Measurements from ENCODE around the gene IQUB. TPM values are rescaled to one million over a fixed set of nuclear protein-coding genes. Genes with fewer than 3 reads are reported as not detected.

Gene IQUB
- total and polyA plus RNA-seq, 2 donors (not counting 1 experiment from before 2014, with no cell fraction given) = 0.01 to 0.12 TPM

- DNase-seq (peak; percentile 52), ATAC-seq (ENCODE audit: low read depth) (no peak)
- Histone ChIP-seq H3K9me3 (ENCODE audit: control extremely low read depth in 1 of 3, control insufficient read depth in 2 of 3, insufficient read depth in 1 of 3, low read length in 2 of 3) (no peaks in the 10 kb centered on the region), H3K27me3 (replicated peaks in 1 of 4; ENCODE audit: control extremely low read depth in 1 of 4, control insufficient read depth in 3 of 4, insufficient read depth in 4 of 4, low read length in 3 of 4) (peaks cover 0 to 5% (median 0%) of the 10 kb centered on the region in 4 experiments), H3K27ac (ENCODE audit: low read length in 2 of 2) (no peak overlapping the region), H3K36me3 (replicated peaks in 1 of 2; ENCODE audit: control extremely low read depth in 1 of 2, control insufficient read depth in 1 of 2, extremely low read depth in 1 of 2, insufficient read depth in 2 of 2, low read length in 1 of 2) (no peaks in the 10 kb centered on the region), H2AFZ (ENCODE audit: insufficient read depth, low read depth, low read length, poor library complexity, severe bottlenecking) (no peak overlapping the region), H3K4me3 (ENCODE audit: control extremely low read depth in 1 of 5, extremely low read depth in 1 of 5, insufficient read depth in 1 of 5, low read depth in 2 of 5, low read length in 4 of 5) (no peak overlapping the region), H4K20me1 (ENCODE audit: control insufficient read depth, insufficient read depth, low read length, poor library complexity, severe bottlenecking) (no peaks in the 10 kb centered on the region), H3K9ac (ENCODE audit: low read length) (no peak overlapping the region), H3K79me2 (ENCODE audit: control insufficient read depth, insufficient read depth, low read length) (no peaks in the 10 kb centered on the region), H3K4me1 (ENCODE audit: control insufficient read depth in 2 of 2, insufficient read depth in 2 of 2, low read length in 2 of 2) (no peaks in the 10 kb centered on the region), H3K4me2 (replicated peaks; ENCODE audit: low read depth, low read length, poor library complexity, severe bottlenecking) (no peak overlapping the region)
- TF ChIP-seq CTCF (IDR thresholded peaks at IDR 0.05) (peak; percentile 92), EZH2 (IDR thresholded peaks at IDR 0.05; ENCODE audit: borderline replicate concordance, insufficient read depth, low read depth, low read length, poor library complexity, severe bottlenecking) (no peak)
- CTCF ChIA-PET = interaction anchor here (0.8 to 2.9 kb wide), 31 partner anchors 8 to 386 kb away, joined by 3 to 19 read pairs (median 4); partner anchors contain the start of genes IQUB, NDUFA5 and WASL
- Mint-ChIP-seq H3K27ac (no peak overlapping the region), H3K27me3 (peaks cover 12% of the 10 kb centered on the region), H3K4me1 (no peaks in the 10 kb centered on the region), H3K4me3 (no peak overlapping the region), H3K9me3 (ENCODE audit: insufficient read depth) (no peaks in the 10 kb centered on the region)
- no CpG with 5 or more reads among the region's 3 CpGs for WGBS (ENCODE audit: insufficient coverage)
- POLR2A ChIA-PET = no interaction called here
- intact Hi-C loops (cut with micrococcal nuclease) = loop anchor here (1.0 to 5.0 kb wide), 4 partner anchors 43 to 1358 kb away; no protein-coding TSS in a partner anchor
Measured at GRCh38 chr7:123494193-123494796, 40.1 kb downstream of the IQUB start.

DNA sequence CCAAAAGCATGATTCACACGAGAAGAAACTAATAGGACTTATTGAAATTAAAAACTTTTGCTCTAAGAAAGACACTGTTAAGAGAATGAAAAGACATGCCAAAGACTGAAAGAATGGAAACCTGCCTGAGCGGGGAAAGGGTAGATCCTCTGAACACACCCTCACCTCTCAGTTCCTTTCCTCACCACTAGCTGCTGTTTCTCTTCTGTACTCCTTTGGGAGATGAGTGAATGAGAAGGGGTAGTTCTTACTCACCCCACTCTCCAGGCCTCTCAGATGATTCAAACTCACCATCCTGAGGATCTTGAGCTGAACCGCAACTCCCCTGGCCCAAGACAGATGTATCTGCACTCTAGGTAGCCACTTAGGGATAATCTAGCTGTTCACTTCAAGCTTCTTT lies 41.9 kb downstream of the IQUB start:
- ChIA-PET CTCF (interaction anchor here (0.7 to 1.8 kb wide), 9 partner anchors 8 to 374 kb away, joined by 3 to 5 read pairs (median 3); no protein-coding TSS in a partner anchor), POLR2A (no interaction called here)
- ATAC-seq (ENCODE audit: low read depth) = no peak

More for the DNA sequence above, 41.9 kb downstream of the IQUB start:
- H3K4me2 ChIP-seq (replicated peaks; ENCODE audit: low read depth, low read length, poor library complexity, severe bottlenecking) = no peak overlapping the region
- Mint-ChIP-seq H3K27me3 (peaks cover 4% of the 10 kb centered on the region), H3K27ac (no peak overlapping the region), H3K4me1 (no peaks in the 10 kb centered on the region), H3K9me3 (ENCODE audit: insufficient read depth) (no peaks in the 10 kb centered on the region), H3K4me3 (no peak overlapping the region)
- 67% methylated on average over 1 of the region's 3 CpGs for WGBS (ENCODE audit: insufficient coverage)
- H2AFZ ChIP-seq (ENCODE audit: insufficient read depth, low read depth, low read length, poor library complexity, severe bottlenecking) = no peak overlapping the region
- no peaks in the 10 kb centered on the region for H3K36me3 ChIP-seq (replicated peaks in 1 of 2; ENCODE audit: control extremely low read depth in 1 of 2, control insufficient read depth in 1 of 2, extremely low read depth in 1 of 2, insufficient read depth in 2 of 2, low read length in 1 of 2)
- intact Hi-C loops (cut with micrococcal nuclease) = loop anchor here (5.0 kb wide), 1 partner anchor 1360 kb away; no protein-coding TSS in a partner anchor
- no peak for TF ChIP-seq EZH2 (IDR thresholded peaks at IDR 0.05; ENCODE audit: borderline replicate concordance, insufficient read depth, low read depth, low read length, poor library complexity, severe bottlenecking)
- no peak for DNase-seq
- no peaks in the 10 kb centered on the region for H3K9me3 ChIP-seq (ENCODE audit: control extremely low read depth in 1 of 3, control insufficient read depth in 2 of 3, insufficient read depth in 1 of 3, low read length in 2 of 3)
- no peak overlapping the region for H3K9ac ChIP-seq (ENCODE audit: low read length)
- H3K27ac ChIP-seq (ENCODE audit: low read length in 2 of 2) = no peak overlapping the region
- H3K4me1 ChIP-seq (ENCODE audit: control insufficient read depth in 2 of 2, insufficient read depth in 2 of 2, low read length in 2 of 2) = no peaks in the 10 kb centered on the region
- H3K79me2 ChIP-seq (ENCODE audit: control insufficient read depth, insufficient read depth, low read length) = no peaks in the 10 kb centered on the region
- no peaks in the 10 kb centered on the region for H4K20me1 ChIP-seq (ENCODE audit: control insufficient read depth, insufficient read depth, low read length, poor library complexity, severe bottlenecking)
- H3K27me3 ChIP-seq (replicated peaks in 1 of 4; ENCODE audit: control extremely low read depth in 1 of 4, control insufficient read depth in 3 of 4, insufficient read depth in 4 of 4, low read length in 3 of 4) = peaks cover 0 to 5% (median 0%) of the 10 kb centered on the region in 4 experiments
- no peak overlapping the region for H3K4me3 ChIP-seq (ENCODE audit: control extremely low read depth in 1 of 5, extremely low read depth in 1 of 5, insufficient read depth in 1 of 5, low read depth in 2 of 5, low read length in 4 of 5)

Data from B cell (primary cell).